Choroid plexus epithelial cell (primary cell): ENCODE measurements around the gene MYL1.

Experiments used
- DNase-seq: peaks from one replicate; pipeline ENCODE4 v3.0.0-alpha.2; 2010; ENCODE audit warnings: low read depth
- H3K4me3 ChIP-seq: 2 replicates; pipeline ENCODE4 v1.5.1; 2011; ENCODE audit warnings: low read depth, mild to moderate bottlenecking, control low read depth, low read length, moderate library complexity
- TF ChIP-seq, protein P1 (sequence below): conservative IDR thresholded peaks from 2 replicates; pipeline ENCODE4 v1.5.1; 2011; ENCODE audit warnings: low read depth, mild to moderate bottlenecking, control low read depth, inconsistent platforms, low read length, moderate library complexity

The MYL1 gene

DNA sequence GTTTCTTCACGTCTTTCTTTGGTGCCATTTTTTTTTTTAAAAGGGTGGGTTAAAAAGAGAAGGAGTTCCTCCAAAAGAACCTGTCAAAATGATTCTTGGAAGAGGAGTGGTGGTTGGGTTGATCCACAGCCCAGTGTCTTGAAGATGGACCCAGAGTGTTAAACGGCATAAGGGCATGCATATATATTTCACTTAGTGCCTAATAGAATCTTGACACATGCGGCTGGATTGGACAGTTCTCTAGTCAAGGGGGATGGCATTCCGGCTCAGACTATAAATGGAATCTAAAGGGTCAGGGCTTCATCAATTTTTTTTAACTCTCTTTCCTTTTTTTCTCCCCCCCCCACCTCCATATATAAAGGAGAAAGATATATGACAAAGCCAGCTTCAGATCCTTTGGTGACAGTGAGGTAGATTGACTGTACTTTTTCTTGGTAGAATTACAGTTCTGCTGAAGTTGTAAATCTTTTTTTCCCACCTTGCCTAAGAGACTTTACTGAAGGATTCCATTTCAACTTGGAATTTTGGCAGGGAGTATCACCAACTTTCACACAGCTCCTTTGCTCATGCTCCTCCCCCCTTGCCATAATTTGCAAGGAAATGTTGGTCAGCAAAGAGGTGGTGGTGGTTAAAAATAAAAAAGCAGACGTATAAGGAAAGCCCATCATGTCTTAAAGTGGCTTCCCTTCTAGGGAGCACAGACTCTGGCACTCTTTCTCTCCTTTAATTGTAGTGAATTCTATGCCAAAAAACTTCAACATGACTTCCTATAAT is at the start of gene MYL1:
MYL1 (minus strand) TSS at position 160 of the 774 bp plus-strand sequence; CDS start at position 28, 132 bp downstream.
- TF ChIP-seq, protein P1, sequence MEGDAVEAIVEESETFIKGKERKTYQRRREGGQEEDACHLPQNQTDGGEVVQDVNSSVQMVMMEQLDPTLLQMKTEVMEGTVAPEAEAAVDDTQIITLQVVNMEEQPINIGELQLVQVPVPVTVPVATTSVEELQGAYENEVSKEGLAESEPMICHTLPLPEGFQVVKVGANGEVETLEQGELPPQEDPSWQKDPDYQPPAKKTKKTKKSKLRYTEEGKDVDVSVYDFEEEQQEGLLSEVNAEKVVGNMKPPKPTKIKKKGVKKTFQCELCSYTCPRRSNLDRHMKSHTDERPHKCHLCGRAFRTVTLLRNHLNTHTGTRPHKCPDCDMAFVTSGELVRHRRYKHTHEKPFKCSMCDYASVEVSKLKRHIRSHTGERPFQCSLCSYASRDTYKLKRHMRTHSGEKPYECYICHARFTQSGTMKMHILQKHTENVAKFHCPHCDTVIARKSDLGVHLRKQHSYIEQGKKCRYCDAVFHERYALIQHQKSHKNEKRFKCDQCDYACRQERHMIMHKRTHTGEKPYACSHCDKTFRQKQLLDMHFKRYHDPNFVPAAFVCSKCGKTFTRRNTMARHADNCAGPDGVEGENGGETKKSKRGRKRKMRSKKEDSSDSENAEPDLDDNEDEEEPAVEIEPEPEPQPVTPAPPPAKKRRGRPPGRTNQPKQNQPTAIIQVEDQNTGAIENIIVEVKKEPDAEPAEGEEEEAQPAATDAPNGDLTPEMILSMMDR: no peak
- DNase-seq: no peak
- H3K4me3 ChIP-seq: no peak within 1 kb of the TSS

DNA sequence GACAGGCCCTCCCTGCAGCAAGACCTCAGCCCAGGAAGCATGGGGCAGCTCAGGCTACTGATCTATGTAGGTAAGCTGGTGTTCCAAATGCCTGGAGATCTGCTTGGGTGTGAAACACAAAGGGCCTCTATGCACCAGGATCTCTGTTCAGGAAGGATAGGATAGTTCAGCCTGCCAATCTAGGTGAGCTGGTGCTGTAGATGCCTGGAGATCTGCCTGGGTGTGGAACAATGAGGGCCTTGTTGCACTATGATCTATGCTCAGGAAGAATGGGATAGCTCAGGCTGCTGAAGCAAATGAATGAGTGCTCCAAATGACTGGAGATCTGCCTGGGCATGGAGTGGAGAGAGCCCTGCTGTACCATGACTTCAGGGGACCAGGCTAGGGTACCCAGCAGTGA is 48.9 kb upstream of the MYL1 start:
- TF ChIP-seq, protein P1: no peak
- DNase-seq: no peak

DNA sequence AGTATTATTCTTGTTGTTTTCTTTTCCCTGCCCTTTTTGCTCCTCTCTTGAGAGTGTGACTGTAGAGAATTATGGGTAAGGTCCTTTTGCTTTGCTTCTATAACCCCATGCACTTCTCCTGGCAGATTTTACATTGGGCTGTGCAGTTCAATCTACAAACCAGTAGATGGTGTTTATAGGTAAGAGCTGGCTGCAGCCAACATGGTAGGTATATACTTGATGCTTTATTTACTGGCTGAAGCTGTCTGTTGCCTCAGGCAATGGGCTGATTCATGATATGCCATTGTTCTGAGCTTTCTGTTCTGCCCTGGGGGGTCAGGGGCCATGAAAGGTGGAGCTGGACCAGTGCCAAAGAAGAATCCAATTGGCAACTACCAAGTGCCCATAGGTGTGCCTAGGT is 48.3 kb upstream of the MYL1 start:
- H3K4me3 ChIP-seq: no peak overlapping the region
- TF ChIP-seq, protein P1: peak; percentile 20
- DNase-seq: peak; percentile 17

More for the DNA sequence above, 48.9 kb upstream of the MYL1 start:
- H3K4me3 ChIP-seq: no peak overlapping the region

DNA sequence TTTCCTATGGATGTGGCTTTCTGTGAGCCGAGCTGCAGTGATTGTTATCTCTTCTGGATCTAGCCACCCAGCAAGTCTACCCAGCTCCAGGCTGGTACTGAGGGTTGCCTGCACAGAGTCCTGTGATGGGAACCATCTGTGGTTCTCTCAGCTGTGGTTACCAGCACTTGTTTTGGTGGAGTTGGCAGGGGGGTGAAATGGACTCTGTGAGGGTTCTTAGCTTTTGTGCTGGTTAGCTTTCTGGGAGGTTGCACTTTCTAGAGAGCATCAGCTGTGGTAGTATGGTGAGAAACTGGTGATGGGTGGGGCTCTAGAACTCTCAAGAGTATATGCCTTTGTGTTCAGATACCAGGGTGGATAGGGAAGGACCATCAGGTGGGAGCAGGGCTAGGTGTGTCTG is 45.4 kb upstream of the MYL1 start:
- no peak for DNase-seq
- no peak overlapping the region for H3K4me3 ChIP-seq
- TF ChIP-seq, protein P1: no peak

DNA sequence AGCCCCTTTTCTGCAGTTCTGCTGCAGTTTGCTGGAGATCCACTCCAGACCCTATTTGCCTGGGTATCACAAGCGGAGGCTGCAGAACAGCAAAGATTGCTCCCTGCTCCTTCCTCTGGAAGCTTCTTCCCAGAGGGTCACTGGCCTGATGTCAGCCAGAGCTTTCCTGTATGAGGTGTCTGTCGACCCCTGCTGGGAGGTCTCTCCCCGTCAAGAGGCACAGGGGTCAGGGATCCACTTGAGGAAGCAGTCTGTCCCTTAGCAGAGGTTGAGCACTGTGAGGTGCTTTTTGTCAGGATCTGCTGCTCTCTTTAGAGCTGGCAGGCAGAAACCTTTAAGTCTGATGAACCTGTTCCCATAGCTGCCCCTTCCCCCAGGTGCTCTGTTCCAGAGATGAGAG is 42.0 kb upstream of the MYL1 start:
- no peak overlapping the region for H3K4me3 ChIP-seq
- TF ChIP-seq, protein P1: no peak
- DNase-seq: no peak

DNA sequence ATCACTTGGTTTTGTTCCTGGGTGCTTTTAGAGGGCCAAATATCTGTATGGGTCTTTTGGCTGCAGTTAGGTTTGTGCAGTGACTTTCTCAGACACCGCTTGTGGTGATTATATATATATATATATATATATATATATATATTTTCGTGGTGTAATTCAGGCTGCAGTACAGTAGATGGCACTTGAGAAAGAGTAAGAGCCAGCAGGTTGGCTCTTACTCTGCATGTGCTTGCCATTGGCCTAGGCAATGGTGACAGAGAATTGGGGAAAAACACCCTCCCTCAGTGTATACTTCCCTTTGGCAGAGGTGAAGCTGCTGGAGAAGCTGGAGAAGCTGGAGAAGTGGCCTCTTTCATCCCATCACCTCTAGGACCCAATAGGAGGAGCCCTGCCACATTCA is 22.2 kb upstream of the MYL1 start:
- H3K4me3 ChIP-seq: no peak overlapping the region
- peak; percentile 5 for DNase-seq
- TF ChIP-seq, protein P1: peak; percentile 13

DNA sequence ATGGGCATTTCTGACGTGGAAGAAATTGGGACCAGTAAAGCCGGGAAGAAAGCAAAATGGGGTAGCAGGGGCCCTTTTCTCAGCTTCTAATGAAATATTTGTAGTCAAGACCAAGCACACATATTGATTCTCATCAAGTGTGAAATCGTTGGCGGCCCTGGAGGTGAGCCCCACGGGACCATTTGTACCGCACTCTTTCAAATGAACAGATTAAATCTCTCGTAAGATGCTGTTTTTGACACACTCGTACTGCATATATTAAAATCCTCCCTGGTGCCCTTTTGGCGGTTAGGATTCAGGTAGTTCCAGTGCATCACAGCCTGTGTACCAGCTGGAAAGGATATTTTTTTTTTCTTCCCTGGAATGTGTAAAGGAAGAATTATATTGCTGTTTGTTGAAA is 9.9 kb upstream of the MYL1 start:
- no peak for DNase-seq
- no peak overlapping the region for H3K4me3 ChIP-seq
- TF ChIP-seq, protein P1: no peak
